Measurements from ENCODE around the gene VEZF1.

GRCh38 chr17:57931488-57932137, 56.4 kb downstream of the VEZF1 start:
- TF ChIP-seq CTCF (IDR thresholded peaks at IDR 0.05): no peak
- no peak for TF ChIP-seq TP53 (CRISPR knock-in tag; IDR thresholded peaks at IDR 0.05)
- TF ChIP-seq POLR2A (IDR thresholded peaks at IDR 0.05; ENCODE audit: low read length): no peak
- no peak for TF ChIP-seq ELK1 (IDR thresholded peaks at IDR 0.05; ENCODE audit: low read depth, low read length)
- TF ChIP-seq HOXB13 (CRISPR knock-in tag; IDR thresholded peaks at IDR 0.05; ENCODE audit: low read depth): no peak
- no peak for TF ChIP-seq CEBPB (IDR thresholded peaks at IDR 0.05)
- TF ChIP-seq JUNB (IDR thresholded peaks at IDR 0.05): no peak
- no peak for TF ChIP-seq RAD21 (conservative IDR thresholded peaks at IDR 0.05 in 1 of 2, IDR thresholded peaks at IDR 0.05 in 1 of 2)
- no peak for TF ChIP-seq MYC (IDR thresholded peaks at IDR 0.05; ENCODE audit: borderline replicate concordance, low read length)
- no peak for TF ChIP-seq EP300 (IDR thresholded peaks at IDR 0.05)

All from A549 (cell line).